ENCODE data around the gene SEC14L2. TPM values are rescaled to one million over a fixed set of nuclear protein-coding genes. Genes with fewer than 3 reads are reported as not detected.
"Not testable (repeated sequence)": the region's sequence is repeated elsewhere in the genome, so short reads cannot be mapped to it uniquely, and the experiment has no call there.

SEC14L2 gene
- total RNA-seq, 1 experiment from 2014 or later = 9.4 TPM

DNA sequence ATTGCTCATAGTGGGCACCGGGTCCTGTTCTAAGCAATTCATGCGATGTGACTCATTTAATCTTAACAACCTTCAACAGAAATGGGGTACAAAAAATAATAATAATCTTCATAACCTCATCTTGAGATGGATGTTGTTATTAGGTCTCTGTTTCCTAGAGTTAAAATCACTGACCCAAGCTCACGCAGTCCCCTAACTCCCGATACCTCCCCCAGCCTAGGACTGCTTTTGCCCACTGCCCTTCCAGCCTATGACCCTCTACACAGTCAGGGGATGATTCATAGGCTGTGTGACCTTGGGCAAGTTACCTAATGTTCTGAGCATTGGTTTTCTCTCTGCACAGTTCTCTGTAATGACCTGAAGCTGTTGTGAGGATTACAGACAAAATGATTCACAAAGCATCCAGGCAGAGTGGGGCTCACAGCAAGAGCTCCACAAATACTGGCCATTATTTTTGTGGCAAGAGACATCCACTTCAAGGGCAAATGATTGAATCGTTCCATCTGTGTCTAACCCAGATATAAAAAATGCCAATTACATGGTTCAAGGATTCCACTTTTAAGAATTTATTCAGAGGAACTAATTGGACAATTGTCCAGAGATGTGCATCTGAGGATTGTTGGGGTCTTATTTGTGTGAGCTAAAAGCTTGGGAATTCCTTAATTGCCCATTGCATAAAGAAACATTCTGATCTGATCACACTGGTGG is 48.8 kb downstream of the SEC14L2 start:
- TF ChIP-seq, protein P1, sequence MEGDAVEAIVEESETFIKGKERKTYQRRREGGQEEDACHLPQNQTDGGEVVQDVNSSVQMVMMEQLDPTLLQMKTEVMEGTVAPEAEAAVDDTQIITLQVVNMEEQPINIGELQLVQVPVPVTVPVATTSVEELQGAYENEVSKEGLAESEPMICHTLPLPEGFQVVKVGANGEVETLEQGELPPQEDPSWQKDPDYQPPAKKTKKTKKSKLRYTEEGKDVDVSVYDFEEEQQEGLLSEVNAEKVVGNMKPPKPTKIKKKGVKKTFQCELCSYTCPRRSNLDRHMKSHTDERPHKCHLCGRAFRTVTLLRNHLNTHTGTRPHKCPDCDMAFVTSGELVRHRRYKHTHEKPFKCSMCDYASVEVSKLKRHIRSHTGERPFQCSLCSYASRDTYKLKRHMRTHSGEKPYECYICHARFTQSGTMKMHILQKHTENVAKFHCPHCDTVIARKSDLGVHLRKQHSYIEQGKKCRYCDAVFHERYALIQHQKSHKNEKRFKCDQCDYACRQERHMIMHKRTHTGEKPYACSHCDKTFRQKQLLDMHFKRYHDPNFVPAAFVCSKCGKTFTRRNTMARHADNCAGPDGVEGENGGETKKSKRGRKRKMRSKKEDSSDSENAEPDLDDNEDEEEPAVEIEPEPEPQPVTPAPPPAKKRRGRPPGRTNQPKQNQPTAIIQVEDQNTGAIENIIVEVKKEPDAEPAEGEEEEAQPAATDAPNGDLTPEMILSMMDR (IDR thresholded peaks at IDR 0.05; ENCODE audit: insufficient read depth in 1 of 2, low read depth in 1 of 2, low read length in 1 of 2, severe bottlenecking in 1 of 2, unreplicated experiment in 1 of 2) = no peak
- intact Hi-C loops (cut with micrococcal nuclease; ENCODE audit: unreplicated experiment) = loop anchor here (1.0 to 10.0 kb wide), 2 partner anchors 40 to 309 kb away; no protein-coding TSS in a partner anchor
- Histone ChIP-seq H3K27me3 (replicated peaks; ENCODE audit: control insufficient read depth, insufficient read depth, low read length) (no peaks in the 10 kb centered on the region), H3K4me3 (ENCODE audit: low read depth, low read length) (no peak overlapping the region), H3K36me3 (ENCODE audit: control insufficient read depth, insufficient read depth, low read length) (no peaks in the 10 kb centered on the region), H3K4me1 (peaks cover 6% of the 10 kb centered on the region), H3K9me3 (no peaks in the 10 kb centered on the region)
- ChIA-PET CTCF (interaction anchor here (0.6 to 2.4 kb wide), 4 partner anchors 13 to 156 kb away, joined by 3 to 9 read pairs (median 6); no protein-coding TSS in a partner anchor), POLR2A (no interaction called here)
- DNase-seq = no peak
- no peak overlapping the region for H3K27ac Mint-ChIP-seq (ENCODE audit: unreplicated experiment)
- H3K9me3 Mint-ChIP-seq (ENCODE audit: unreplicated experiment) = no peaks in the 10 kb centered on the region
- H3K4me1 Mint-ChIP-seq (ENCODE audit: low read depth, unreplicated experiment) = peaks cover 5% of the 10 kb centered on the region
- no peak overlapping the region for H3K4me3 Mint-ChIP-seq (ENCODE audit: unreplicated experiment)
- BruUV-seq (replicated peaks) = no TSS peak
- no peaks in the 10 kb centered on the region for H3K27me3 Mint-ChIP-seq (ENCODE audit: insufficient read depth, unreplicated experiment)
- H3K36me3 Mint-ChIP-seq (ENCODE audit: insufficient read depth, unreplicated experiment) = no peaks in the 10 kb centered on the region

DNA sequence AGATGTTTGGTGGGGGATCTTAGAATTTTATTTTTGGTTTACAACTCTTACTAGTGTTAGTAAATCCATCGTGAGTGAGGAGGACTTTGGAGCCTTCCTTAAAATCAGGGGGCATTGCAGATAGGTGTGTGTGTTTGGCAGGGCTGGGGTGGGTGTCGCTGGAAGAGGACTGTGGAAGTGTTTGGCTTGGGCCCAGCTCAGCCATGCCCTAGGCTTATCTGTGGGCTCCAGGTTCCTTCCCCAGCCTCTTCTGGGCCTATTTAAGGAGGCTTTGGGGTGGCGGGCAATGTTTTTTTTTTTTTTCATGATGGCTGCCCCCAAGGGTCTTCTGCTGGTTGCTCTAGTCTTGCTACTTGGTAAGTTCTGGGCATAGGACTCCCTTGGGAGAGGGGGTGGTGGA is 50.8 kb downstream of the SEC14L2 start:
- POLR2A ChIA-PET = no interaction called here
- CTCF ChIA-PET = no interaction called here
- no peak overlapping the region for H3K27ac Mint-ChIP-seq (ENCODE audit: unreplicated experiment)
- TF ChIP-seq, protein P1 (IDR thresholded peaks at IDR 0.05; ENCODE audit: insufficient read depth in 1 of 2, low read depth in 1 of 2, low read length in 1 of 2, severe bottlenecking in 1 of 2, unreplicated experiment in 1 of 2) = no peak
- Histone ChIP-seq H3K36me3 (ENCODE audit: control insufficient read depth, insufficient read depth, low read length) (no peaks in the 10 kb centered on the region), H3K4me3 (ENCODE audit: low read depth, low read length) (no peak overlapping the region), H3K9me3 (no peaks in the 10 kb centered on the region), H3K27me3 (replicated peaks; ENCODE audit: control insufficient read depth, insufficient read depth, low read length) (no peaks in the 10 kb centered on the region), H3K4me1 (peaks cover 17% of the 10 kb centered on the region)
- H3K4me1 Mint-ChIP-seq (ENCODE audit: low read depth, unreplicated experiment) = peaks cover 16% of the 10 kb centered on the region
- no peaks in the 10 kb centered on the region for H3K9me3 Mint-ChIP-seq (ENCODE audit: unreplicated experiment)
- no peaks in the 10 kb centered on the region for H3K27me3 Mint-ChIP-seq (ENCODE audit: insufficient read depth, unreplicated experiment)
- no peak overlapping the region for H3K4me3 Mint-ChIP-seq (ENCODE audit: unreplicated experiment)
- intact Hi-C loops (cut with micrococcal nuclease; ENCODE audit: unreplicated experiment) = loop anchor here (10.0 kb wide), 1 partner anchor 307 kb away; no protein-coding TSS in a partner anchor
- no peak for DNase-seq
- peaks cover 6% of the 10 kb centered on the region for H3K36me3 Mint-ChIP-seq (ENCODE audit: insufficient read depth, unreplicated experiment)
- BruUV-seq (replicated peaks) = no TSS peak

DNA sequence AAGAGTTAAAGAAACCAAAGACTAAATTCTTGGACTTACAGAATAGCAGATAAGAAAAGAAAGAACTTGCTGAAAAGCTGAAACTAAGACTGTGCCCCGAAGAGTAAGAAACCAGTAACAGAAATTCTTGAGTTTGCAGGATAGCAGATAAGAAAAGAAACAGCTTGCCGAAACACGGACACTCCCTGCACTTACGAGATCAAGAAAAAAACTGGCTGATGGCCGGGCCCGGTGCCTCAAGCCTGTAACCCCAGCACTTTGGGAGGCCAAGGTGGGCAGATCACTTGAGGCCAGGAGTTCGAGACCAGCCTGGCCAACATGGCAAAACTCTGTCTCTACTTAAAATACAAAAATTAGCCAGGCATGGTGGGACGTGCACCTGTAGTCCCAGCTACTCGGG is 54.7 kb downstream of the SEC14L2 start:
- H3K4me1 Mint-ChIP-seq (ENCODE audit: low read depth, unreplicated experiment) = peaks cover 16% of the 10 kb centered on the region
- H3K4me3 Mint-ChIP-seq (ENCODE audit: unreplicated experiment) = peak overlapping the region; percentile 55
- H3K9me3 Mint-ChIP-seq (ENCODE audit: unreplicated experiment); POLR2A ChIA-PET; H3K27me3 Mint-ChIP-seq (ENCODE audit: insufficient read depth, unreplicated experiment); H3K36me3 Mint-ChIP-seq (ENCODE audit: insufficient read depth, unreplicated experiment); H3K4me3 ChIP-seq (ENCODE audit: low read depth, low read length); BruUV-seq (replicated peaks); H3K9me3 ChIP-seq; intact Hi-C loops (cut with micrococcal nuclease; ENCODE audit: unreplicated experiment); H3K27me3 ChIP-seq (replicated peaks; ENCODE audit: control insufficient read depth, insufficient read depth, low read length); H3K36me3 ChIP-seq (ENCODE audit: control insufficient read depth, insufficient read depth, low read length): not testable (repeated sequence)
- peak overlapping the region; percentile 73 for H3K27ac Mint-ChIP-seq (ENCODE audit: unreplicated experiment)
- CTCF ChIA-PET = interaction anchor here (1.3 kb wide), 1 partner anchor 29 kb away, joined by 4 read pairs; no protein-coding TSS in a partner anchor
- H3K4me1 ChIP-seq = peaks cover 13% of the 10 kb centered on the region
- peak; percentile 56 to 64 for DNase-seq

Data from Caco-2 (cell line).